ENCODE results near the gene PRPF38A.

Gene PRPF38A

DNA sequence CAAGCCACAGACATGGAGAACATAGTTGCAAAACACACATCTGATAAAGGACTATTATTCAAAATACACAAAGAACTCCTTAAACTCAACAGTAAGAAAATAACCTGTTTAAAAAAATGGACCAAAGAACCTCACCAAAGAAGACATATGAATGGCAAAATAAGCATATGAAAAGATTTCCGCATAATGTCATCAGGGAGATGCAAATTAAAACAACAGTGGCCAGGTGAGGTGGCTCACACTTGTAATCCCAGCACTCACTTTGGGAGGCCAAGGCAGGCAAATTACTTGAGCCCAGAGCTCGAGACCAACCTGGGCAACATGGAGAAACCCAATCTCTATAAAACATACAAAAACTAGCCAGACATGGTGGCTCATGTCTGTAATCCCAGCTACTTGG lies 50.4 kb downstream of the PRPF38A start:
- no peaks in the 10 kb centered on the region for H3K9me3 ChIP-seq (ENCODE audit: control insufficient read depth, low read length)
- H2BK12ac ChIP-seq (ENCODE audit: low read length in 2 of 2): no peak overlapping the region
- H3K4me1 ChIP-seq (ENCODE audit: control insufficient read depth, insufficient read depth, low read depth, low read length): no peaks in the 10 kb centered on the region
- no peak overlapping the region for H2BK15ac ChIP-seq (ENCODE audit: low read depth, poor library complexity, severe bottlenecking)
- H3K14ac ChIP-seq (ENCODE audit: low read length in 2 of 2): no peak overlapping the region
- H3K18ac ChIP-seq (ENCODE audit: low read depth in 1 of 2, low read length in 2 of 2): no peak overlapping the region
- H3K4me2 ChIP-seq (ENCODE audit: low read length, poor library complexity, severe bottlenecking): no peak overlapping the region
- H2BK5ac ChIP-seq (ENCODE audit: low read depth, low read length, poor library complexity, severe bottlenecking): no peak overlapping the region
- no peak overlapping the region for H4K8ac ChIP-seq (ENCODE audit: low read length)
- H3K27me3 ChIP-seq (ENCODE audit: control insufficient read depth in 1 of 2, insufficient read depth in 1 of 2, low read length in 2 of 2): no peaks in the 10 kb centered on the region
- H3K27ac ChIP-seq (ENCODE audit: low read length, poor library complexity, severe bottlenecking): no peak overlapping the region
- 100% methylated on average over 1 of the region's 2 CpGs for WGBS
- no peak overlapping the region for H4K91ac ChIP-seq (ENCODE audit: low read length)
- no peak overlapping the region for H2BK120ac ChIP-seq (ENCODE audit: low read depth, low read length)
- H3K36me3 ChIP-seq (ENCODE audit: control insufficient read depth in 1 of 2, insufficient read depth in 2 of 2, low read depth in 1 of 2, low read length in 2 of 2): peaks cover 13 to 38% of the 10 kb centered on the region in 2 experiments
- H3K23ac ChIP-seq (ENCODE audit: low read length in 2 of 2): no peak overlapping the region
- peaks cover 9% of the 10 kb centered on the region for H3K79me1 ChIP-seq (replicated peaks; ENCODE audit: low read length, poor library complexity, severe bottlenecking)
- DNase-seq: no peak
- H2AK5ac ChIP-seq (ENCODE audit: low read length, severe bottlenecking): no peak overlapping the region
- no peak overlapping the region for H2AFZ ChIP-seq (ENCODE audit: low read depth, low read length)
- H3K4me3 ChIP-seq (ENCODE audit: insufficient read depth in 1 of 2, low read depth in 1 of 2, low read length in 2 of 2): no peak overlapping the region
- H3K9ac ChIP-seq (ENCODE audit: low read length): no peak overlapping the region
- H3K4ac ChIP-seq (ENCODE audit: low read depth in 1 of 2, low read length in 2 of 2): no peak overlapping the region

DNA sequence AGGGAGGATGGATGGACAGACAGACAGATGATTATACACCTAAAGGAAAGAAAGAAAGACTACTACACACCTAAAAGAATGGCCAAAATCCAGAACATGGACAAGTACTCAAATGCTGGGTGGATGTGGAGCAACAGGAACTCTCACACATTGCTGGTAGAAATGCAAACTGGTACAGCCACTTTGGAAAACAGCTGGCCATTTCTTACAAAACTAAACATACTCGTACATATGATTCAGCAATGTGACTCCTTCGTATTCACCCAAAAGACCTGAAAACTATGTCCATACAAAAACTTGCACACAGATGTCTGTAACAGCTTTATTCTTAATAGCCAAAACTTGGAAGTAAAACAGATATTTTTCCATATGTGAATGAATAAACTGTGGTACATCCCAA lies 51.3 kb downstream of the PRPF38A start:
- H3K18ac ChIP-seq (ENCODE audit: low read depth in 1 of 2, low read length in 2 of 2): no peak overlapping the region
- H3K9ac ChIP-seq (ENCODE audit: low read length): no peak overlapping the region
- H4K91ac ChIP-seq (ENCODE audit: low read length): no peak overlapping the region
- H2BK5ac ChIP-seq (ENCODE audit: low read depth, low read length, poor library complexity, severe bottlenecking): no peak overlapping the region
- no peak for DNase-seq
- peaks cover 13 to 38% of the 10 kb centered on the region in 2 experiments for H3K36me3 ChIP-seq (ENCODE audit: control insufficient read depth in 1 of 2, insufficient read depth in 2 of 2, low read depth in 1 of 2, low read length in 2 of 2)
- no peaks in the 10 kb centered on the region for H3K4me1 ChIP-seq (ENCODE audit: control insufficient read depth, insufficient read depth, low read depth, low read length)
- H2AFZ ChIP-seq (ENCODE audit: low read depth, low read length): no peak overlapping the region
- H3K23ac ChIP-seq (ENCODE audit: low read length in 2 of 2): no peak overlapping the region
- peaks cover 9% of the 10 kb centered on the region for H3K79me1 ChIP-seq (replicated peaks; ENCODE audit: low read length, poor library complexity, severe bottlenecking)
- H2AK5ac ChIP-seq (ENCODE audit: low read length, severe bottlenecking): no peak overlapping the region
- no peak overlapping the region for H3K4me2 ChIP-seq (ENCODE audit: low read length, poor library complexity, severe bottlenecking)
- 100% methylated on average over 1 of the region's 2 CpGs for whole genome bisulfite sequencing
- H4K8ac ChIP-seq (ENCODE audit: low read length): no peak overlapping the region
- no peaks in the 10 kb centered on the region for H3K27me3 ChIP-seq (ENCODE audit: control insufficient read depth in 1 of 2, insufficient read depth in 1 of 2, low read length in 2 of 2)
- no peak overlapping the region for H3K14ac ChIP-seq (ENCODE audit: low read length in 2 of 2)
- no peak overlapping the region for H2BK120ac ChIP-seq (ENCODE audit: low read depth, low read length)
- no peak overlapping the region for H2BK15ac ChIP-seq (ENCODE audit: low read depth, poor library complexity, severe bottlenecking)
- H3K9me3 ChIP-seq (ENCODE audit: control insufficient read depth, low read length): no peaks in the 10 kb centered on the region
- H3K27ac ChIP-seq (ENCODE audit: low read length, poor library complexity, severe bottlenecking): no peak overlapping the region
- H3K4ac ChIP-seq (ENCODE audit: low read depth in 1 of 2, low read length in 2 of 2): no peak overlapping the region
- H2BK12ac ChIP-seq (ENCODE audit: low read length in 2 of 2): no peak overlapping the region
- no peak overlapping the region for H3K4me3 ChIP-seq (ENCODE audit: insufficient read depth in 1 of 2, low read depth in 1 of 2, low read length in 2 of 2)

DNA sequence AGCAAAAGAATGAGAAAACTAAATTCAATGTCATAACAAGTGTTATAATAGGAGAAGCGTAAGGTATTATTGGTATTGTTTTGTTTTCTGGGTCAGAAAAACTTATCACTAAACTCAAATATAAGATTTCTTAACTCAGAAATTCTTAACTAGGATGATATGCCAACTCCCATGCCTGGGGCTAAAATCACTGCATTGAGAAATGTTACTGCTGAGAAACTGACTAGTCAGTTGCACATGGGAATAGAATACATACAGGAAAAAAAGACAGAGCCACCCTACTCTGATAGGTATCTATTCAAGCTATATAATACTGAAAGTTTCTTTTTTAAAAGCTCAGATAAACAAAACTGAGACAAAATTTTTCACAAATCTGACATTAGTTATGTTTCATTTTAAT lies 56.3 kb downstream of the PRPF38A start:
- no peak for DNase-seq
- WGBS: no CpG with 5 or more reads among the region's 1 CpG
- no peak overlapping the region for H3K9ac ChIP-seq (ENCODE audit: low read length)
- no peak overlapping the region for H3K4me2 ChIP-seq (ENCODE audit: low read length, poor library complexity, severe bottlenecking)
- H2BK120ac ChIP-seq (ENCODE audit: low read depth, low read length): no peak overlapping the region
- H3K4me3 ChIP-seq (ENCODE audit: insufficient read depth in 1 of 2, low read depth in 1 of 2, low read length in 2 of 2): no peak overlapping the region
- H3K27ac ChIP-seq (ENCODE audit: low read length, poor library complexity, severe bottlenecking): no peak overlapping the region
- no peak overlapping the region for H2AK5ac ChIP-seq (ENCODE audit: low read length, severe bottlenecking)
- no peaks in the 10 kb centered on the region for H3K27me3 ChIP-seq (ENCODE audit: control insufficient read depth in 1 of 2, insufficient read depth in 1 of 2, low read length in 2 of 2)
- H3K9me3 ChIP-seq (ENCODE audit: control insufficient read depth, low read length): no peaks in the 10 kb centered on the region
- H2BK12ac ChIP-seq (ENCODE audit: low read length in 2 of 2): no peak overlapping the region
- no peak overlapping the region for H4K8ac ChIP-seq (ENCODE audit: low read length)
- no peak overlapping the region for H3K14ac ChIP-seq (ENCODE audit: low read length in 2 of 2)
- no peak overlapping the region for H4K91ac ChIP-seq (ENCODE audit: low read length)
- H3K18ac ChIP-seq (ENCODE audit: low read depth in 1 of 2, low read length in 2 of 2): no peak overlapping the region
- H2AFZ ChIP-seq (ENCODE audit: low read depth, low read length): no peak overlapping the region
- H3K23ac ChIP-seq (ENCODE audit: low read length in 2 of 2): no peak overlapping the region
- H2BK15ac ChIP-seq (ENCODE audit: low read depth, poor library complexity, severe bottlenecking): no peak overlapping the region
- no peak overlapping the region for H2BK5ac ChIP-seq (ENCODE audit: low read depth, low read length, poor library complexity, severe bottlenecking)
- H3K36me3 ChIP-seq (ENCODE audit: control insufficient read depth in 1 of 2, insufficient read depth in 2 of 2, low read depth in 1 of 2, low read length in 2 of 2): peaks cover 5 to 37% of the 10 kb centered on the region in 2 experiments
- no peaks in the 10 kb centered on the region for H3K4me1 ChIP-seq (ENCODE audit: control insufficient read depth, insufficient read depth, low read depth, low read length)
- peaks cover under 1% of the 10 kb centered on the region for H3K79me1 ChIP-seq (replicated peaks; ENCODE audit: low read length, poor library complexity, severe bottlenecking)
- no peak overlapping the region for H3K4ac ChIP-seq (ENCODE audit: low read depth in 1 of 2, low read length in 2 of 2)

DNA sequence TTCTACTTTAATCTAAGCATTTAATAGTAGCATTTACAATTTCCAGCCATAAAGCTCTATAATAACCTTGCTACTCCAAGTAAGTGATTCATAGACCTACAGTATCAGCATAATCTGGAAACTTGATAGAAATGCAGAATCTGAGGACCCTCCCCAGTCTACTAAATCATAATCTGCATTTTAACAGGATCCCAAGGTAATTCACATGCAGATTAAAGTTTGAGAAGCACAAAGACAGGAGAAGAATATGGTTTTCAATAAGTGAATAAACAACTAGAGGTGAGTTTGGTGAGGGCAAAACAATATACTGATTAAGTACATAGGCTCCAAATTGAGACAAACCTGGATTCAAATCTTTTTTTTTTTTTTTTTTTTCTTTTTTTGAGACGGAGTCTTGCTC lies 57.4 kb downstream of the PRPF38A start:
- H3K4me2 ChIP-seq (ENCODE audit: low read length, poor library complexity, severe bottlenecking): no peak overlapping the region
- H2BK5ac ChIP-seq (ENCODE audit: low read depth, low read length, poor library complexity, severe bottlenecking): no peak overlapping the region
- no peak overlapping the region for H3K4ac ChIP-seq (ENCODE audit: low read depth in 1 of 2, low read length in 2 of 2)
- H3K4me3 ChIP-seq (ENCODE audit: insufficient read depth in 1 of 2, low read depth in 1 of 2, low read length in 2 of 2): no peak overlapping the region
- H3K79me1 ChIP-seq (replicated peaks; ENCODE audit: low read length, poor library complexity, severe bottlenecking): no peaks in the 10 kb centered on the region
- no peak overlapping the region for H2AK5ac ChIP-seq (ENCODE audit: low read length, severe bottlenecking)
- no peaks in the 10 kb centered on the region for H3K27me3 ChIP-seq (ENCODE audit: control insufficient read depth in 1 of 2, insufficient read depth in 1 of 2, low read length in 2 of 2)
- H2BK15ac ChIP-seq (ENCODE audit: low read depth, poor library complexity, severe bottlenecking): no peak overlapping the region
- WGBS: 71% methylated on average over 1 of the region's 1 CpG
- no peak overlapping the region for H2AFZ ChIP-seq (ENCODE audit: low read depth, low read length)
- no peaks in the 10 kb centered on the region for H3K4me1 ChIP-seq (ENCODE audit: control insufficient read depth, insufficient read depth, low read depth, low read length)
- no peak overlapping the region for H3K18ac ChIP-seq (ENCODE audit: low read depth in 1 of 2, low read length in 2 of 2)
- no peaks in the 10 kb centered on the region for H3K9me3 ChIP-seq (ENCODE audit: control insufficient read depth, low read length)
- no peak overlapping the region for H2BK12ac ChIP-seq (ENCODE audit: low read length in 2 of 2)
- no peak overlapping the region for H3K9ac ChIP-seq (ENCODE audit: low read length)
- H3K27ac ChIP-seq (ENCODE audit: low read length, poor library complexity, severe bottlenecking): no peak overlapping the region
- H2BK120ac ChIP-seq (ENCODE audit: low read depth, low read length): no peak overlapping the region
- no peak overlapping the region for H3K14ac ChIP-seq (ENCODE audit: low read length in 2 of 2)
- no peak overlapping the region for H4K91ac ChIP-seq (ENCODE audit: low read length)
- no peak overlapping the region for H4K8ac ChIP-seq (ENCODE audit: low read length)
- H3K36me3 ChIP-seq (ENCODE audit: control insufficient read depth in 1 of 2, insufficient read depth in 2 of 2, low read depth in 1 of 2, low read length in 2 of 2): peaks cover 5 to 34% of the 10 kb centered on the region in 2 experiments
- no peak for DNase-seq
- no peak overlapping the region for H3K23ac ChIP-seq (ENCODE audit: low read length in 2 of 2)

Data from mesenchymal stem cell (in vitro differentiated cells and primary cell).